Activated CD4-positive, alpha-beta T cell treated with anti-CD3 and anti-CD28 coated beads for 1 hour (primary cell): Measurements from ENCODE around the gene IKZF1.
"Not testable (repeated sequence)": the region's sequence is repeated elsewhere in the genome, so short reads cannot be mapped to it uniquely, and the experiment has no call there.

Experiments
- DNase-seq: peaks from one replicate; pipeline ENCODE4 v3.0.0-alpha.2; 2020

Gene IKZF1

DNA sequence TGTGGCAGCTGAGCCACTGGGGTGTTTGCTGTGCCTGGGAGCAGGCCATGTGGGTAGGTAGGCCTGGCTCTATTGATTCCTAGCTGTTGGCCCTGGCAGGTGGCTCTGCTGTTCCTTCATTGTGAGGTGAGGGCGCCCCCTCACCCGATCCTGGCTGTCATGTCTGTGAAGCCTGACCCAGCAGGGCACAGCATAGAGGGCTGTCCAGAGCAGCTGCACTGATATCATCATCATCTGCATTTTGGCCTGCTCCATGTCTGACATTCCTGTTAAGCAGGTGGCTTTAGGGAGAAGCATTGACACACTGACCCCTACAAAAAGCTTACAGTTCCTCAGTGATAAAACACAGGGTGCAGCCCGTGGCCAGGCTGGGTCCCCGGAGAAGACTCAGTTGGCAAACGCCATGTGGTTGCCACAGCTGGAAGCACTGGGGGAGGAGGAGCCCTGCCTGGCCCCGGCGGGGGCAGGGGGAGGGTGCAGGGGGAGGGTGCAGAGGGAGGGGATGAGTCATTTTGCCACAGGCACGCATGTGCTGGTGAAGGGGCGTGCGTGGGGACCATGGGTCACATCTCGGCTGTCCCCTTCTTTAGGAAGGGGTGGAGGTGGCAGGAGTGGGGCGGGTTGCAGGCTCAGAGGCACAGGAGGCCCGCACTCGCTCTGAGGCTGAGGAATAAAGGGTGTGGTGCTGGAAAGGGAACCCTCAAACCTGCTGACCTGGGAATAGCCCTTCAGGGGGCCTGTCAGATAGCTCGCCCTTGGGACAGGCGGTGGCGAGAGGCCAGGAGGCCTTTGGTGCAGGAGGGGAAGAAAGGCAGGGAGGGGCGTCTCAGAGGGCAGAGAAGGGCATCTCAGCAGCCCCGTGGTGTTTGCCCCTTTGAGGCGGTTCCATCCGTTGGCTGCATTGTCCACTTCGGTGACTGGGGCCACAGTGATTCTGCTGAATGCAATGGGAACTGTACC is 31.6 kb downstream of the IKZF1 start:
- peak; percentile 72 for DNase-seq

DNA sequence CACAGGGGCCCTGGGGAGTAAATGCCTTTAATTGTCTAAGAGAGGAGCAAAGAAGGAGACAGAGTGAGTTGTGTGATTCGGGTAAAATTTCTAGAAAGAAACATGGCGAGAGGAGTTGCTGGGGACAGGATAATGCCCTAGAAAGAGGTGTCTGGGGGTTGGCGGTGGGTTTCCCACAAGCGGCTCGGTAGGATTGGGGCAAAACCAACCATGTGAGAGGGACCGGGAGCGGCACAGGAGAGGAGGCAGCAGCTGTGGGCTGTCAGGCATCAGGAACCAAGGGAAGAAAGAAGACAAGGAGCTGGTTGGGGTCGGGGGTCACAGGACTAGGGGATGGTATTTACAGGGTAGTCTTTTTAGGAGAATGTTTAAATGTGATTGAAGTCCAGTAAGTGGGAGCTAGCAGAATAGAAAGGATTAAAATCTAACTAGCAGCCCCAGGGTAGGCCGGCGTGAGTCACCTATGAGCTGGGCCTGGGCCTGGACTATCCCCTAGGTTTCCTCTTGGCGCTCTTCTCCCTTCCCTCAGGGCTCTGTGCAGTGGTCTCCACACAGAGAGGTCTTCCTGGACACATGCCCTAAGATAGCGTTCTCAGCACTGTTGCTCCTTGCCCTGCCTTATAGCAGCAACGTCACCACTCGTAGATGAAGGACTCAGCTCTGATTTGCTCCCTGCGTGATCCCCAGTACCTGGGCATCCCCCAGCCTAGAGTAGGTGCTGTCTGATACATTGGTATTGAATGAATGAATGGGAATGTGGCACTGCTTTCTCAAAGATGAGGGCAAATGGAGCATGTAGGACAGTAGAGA is 32.6 kb downstream of the IKZF1 start:
- DNase-seq: no peak

DNA sequence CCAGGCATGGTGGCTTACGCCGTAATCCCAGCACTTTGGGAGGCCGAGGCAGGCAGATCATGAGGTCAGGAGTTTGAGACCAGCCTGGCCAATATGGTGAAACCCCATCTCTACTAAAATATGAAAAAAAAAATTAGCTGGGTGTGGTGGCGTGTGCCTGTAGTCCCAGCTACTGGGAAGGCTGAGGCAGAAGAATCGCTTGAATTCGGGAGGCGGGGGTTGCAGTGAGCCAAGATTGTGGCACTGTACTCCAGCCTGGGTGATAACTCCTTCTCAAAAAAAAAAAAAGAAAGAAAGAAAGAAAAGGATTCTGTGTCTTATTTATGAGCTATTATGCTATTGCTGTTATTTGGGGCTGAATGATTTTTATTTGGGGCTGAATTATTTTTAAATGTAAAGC is 35.0 kb downstream of the IKZF1 start:
- DNase-seq: not testable (repeated sequence)

DNA sequence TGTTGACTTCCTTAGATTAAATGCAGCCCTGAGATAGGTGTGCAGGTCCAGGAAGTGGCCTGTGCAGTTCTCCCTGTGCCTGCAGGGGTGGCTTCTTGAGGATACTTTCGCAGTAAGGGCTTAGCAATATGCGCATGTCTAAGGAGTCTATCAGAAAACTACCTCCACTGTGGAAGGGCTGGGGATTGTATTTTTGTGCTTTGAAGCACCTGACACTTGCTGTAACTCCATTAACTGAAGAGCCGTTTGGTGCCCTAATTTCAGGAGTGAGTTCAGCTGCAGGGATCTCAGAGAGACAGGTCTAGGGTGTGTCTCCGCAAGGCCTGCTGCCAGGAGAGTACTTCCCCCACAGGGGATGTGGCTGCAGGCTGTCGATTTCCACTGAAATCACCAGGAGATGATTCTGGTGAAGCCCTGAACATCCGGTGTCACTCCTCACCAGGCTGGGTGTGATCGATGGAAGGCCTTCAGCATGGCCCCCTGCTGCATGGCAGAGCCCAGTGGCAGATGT is 35.5 kb downstream of the IKZF1 start:
- no peak for DNase-seq

DNA sequence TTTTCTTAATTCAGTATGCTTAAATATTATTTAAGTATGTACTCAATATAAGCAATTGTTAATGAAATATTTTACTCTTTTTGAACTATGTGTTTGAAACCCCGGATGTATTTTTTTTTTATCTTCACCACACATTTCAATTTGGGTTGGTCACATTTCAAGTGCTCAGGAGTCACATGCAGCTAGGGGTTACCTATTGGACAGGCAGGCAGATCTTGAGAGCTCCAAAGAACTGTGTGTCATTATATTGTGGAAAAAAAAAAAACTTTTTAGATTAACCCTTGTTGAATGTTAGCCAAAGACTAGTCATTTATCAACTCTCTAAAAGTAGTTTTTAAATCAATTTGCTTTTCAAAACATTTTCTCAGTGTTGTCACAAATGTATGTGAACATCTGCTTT is 37.2 kb downstream of the IKZF1 start:
- DNase-seq: no peak

DNA sequence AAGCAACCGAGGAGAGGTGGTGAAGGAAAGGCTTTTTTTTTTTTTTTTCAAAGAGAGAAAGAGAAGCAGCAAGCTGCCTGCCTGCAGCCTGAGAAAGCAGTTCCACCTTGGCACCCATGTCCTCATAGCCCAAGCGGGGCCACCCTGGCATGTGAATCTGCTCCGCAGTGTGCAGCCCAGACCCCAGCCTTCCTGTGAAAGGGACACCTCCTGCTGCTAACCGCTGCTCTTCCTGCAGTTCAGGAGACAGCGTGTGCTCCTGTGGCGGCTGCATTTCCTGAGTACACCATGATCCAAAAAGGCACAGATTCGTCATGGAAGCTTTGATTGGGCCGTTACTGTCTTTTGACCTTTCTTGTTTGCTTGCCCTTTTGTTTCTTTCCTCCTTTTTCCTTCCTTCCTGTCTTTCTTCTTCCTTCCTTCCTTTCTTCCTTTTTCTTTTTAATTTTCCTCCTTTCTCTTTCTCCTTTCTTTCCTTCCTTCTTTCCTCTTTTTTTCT is 38.1 kb downstream of the IKZF1 start:
- DNase-seq: no peak

DNA sequence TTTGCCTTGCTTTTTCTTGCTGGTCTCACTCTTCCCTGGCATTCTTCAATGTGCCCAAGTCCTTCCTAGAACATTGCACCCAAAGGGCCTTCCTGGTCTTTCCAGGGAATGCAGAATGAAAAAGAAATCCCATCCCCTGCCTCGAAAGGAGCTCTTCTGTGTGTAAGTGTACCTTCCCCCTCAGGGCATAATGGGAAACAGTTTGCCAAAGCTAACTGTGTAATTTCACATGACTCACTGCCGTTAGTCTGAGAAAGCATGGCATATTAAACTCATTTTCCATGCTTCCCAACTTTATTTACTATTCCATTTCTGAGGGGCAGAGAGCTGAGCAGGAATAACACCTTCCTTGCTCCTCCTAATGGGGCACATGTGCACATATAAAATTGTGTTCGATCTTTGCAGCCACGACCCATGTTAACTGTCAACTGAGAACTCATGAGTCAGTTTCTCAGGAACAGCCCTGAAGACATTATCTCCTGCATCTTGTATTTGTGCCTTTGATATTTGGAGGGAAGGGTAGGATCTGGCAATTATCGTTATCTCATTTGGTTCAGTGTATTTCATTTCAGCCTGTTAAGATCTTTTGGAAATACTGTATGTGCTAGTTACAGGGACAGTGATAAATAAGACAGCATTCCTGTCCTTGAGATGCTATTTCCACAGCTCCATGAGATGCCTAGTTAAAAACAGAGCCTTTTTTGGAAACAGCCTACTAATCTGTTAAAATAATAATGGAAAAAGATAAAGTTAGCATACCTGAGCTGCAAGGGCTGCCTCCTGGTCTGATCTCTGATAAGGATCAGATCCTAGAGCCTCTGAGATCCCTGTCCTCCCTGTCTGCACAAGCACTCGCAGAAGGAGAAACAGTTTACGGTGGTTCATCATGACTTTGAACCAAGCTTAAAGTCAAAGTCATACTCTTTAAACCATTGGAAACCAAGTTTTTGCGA is 42.3 kb downstream of the IKZF1 start:
- no peak for DNase-seq

DNA sequence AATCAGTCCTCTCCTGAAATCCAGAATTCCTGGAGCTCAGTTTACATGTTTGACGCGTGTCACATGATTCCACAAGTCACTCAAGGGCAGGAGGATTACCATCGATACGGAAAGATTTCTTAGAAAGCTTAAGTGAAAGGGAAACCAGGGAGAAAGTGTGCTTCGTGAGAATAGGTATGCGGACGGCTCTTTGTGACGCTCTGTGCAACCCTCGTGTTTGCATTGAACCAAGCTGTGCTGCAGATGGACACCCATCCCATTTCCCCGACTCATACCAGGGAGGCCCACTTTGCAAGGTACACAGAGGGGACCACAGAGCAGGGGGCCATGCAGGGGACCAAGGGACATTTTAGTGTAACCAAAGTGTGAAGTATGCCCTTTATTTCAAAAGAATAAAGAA is 43.2 kb downstream of the IKZF1 start:
- no peak for DNase-seq

DNA sequence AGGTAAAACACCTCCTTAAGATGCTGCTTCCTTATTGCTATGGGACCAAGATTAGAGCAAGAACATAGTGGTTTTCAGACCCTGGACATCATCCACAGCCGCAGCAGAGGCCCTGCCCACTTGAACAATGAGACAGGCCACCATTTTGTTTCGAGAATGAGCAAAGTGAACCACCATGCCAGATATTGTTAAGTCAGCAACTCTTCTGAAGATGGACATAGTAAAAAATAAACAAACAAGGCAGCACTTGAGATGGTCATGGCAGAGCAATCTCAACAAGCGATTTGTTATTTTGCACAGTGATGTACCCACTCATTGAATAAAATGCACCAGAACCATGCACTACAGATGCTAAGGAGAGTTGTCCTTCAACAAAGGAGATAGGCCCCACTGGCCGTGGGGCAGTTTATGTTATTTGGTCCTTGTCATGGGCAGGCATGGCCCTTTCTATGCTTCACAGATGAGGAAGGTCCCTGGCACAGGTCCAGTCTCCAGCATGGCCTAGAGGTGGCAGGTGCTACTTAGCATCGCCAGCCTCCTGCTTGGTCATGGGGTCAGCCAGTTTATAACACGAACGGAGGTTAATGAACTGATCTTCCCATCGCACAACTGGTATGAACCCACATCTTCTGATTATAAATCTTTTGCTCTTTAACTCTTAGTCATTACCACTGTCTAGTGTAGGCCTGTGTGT is 44.1 kb downstream of the IKZF1 start:
- DNase-seq: no peak

DNA sequence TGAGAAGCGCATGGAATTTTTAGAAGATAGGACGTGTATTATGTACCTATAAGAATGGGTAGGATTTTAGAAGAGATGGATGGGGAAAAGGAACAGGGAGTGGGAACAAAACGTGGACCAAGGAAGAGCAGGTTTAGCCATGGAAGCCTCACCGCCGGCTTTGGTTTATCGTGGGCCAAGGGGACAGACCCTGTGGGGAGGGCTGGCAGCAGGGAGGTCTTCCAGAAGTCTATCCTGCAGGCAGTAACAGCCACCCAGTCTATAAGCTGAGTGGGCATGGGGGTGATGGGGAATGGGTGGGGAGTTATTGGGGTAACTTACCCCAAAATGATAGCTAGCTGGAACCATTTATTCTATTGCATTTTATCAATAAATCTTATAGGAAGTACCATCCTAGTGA is 44.9 kb downstream of the IKZF1 start:
- DNase-seq: no peak

DNA sequence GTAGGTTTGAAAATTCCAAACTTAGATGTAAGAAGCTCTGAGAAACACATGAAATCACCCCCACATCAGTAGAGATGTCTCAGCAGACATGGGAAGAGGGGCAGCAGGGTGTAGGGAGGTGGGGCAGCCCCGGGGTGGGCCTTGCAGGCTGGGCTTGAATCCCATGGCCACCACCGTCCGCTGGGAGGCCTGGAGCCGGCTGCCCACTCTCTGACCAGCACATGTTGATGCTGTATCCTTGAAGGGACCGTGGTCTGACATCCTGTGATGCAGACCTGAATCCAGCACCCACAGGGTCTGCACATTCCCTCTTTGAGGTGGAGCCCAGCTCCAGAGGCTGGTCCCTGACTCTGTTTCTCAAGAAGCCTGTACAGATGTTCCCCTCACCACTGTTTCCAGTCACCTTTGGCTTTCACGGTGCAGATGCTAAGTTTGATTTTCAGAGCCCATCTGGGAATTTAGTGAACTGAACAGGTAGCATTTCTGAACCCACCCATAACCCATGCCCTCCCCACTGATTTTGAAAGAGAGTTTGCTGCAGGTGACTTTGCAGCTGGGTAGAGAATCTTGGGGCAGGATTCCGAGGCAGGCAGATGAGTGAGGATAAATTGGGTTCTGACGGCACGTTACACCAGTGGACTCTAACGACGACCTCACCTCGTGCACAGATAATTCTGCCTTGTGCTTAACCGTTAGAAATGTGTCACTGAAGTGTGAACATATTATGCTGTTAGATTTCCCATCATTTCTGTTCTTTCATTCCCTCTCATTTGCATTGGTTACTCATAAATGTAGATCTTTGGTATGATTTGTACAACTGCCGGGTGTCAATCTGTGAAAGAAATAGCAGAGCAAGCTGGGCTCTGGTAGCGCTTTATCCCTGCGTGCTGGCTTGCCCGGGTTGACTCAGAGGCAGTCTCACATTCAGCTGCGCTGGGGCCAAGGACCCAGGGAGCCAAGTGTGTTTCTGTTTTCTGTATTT is 45.7 kb downstream of the IKZF1 start:
- DNase-seq: peak; percentile 55

DNA sequence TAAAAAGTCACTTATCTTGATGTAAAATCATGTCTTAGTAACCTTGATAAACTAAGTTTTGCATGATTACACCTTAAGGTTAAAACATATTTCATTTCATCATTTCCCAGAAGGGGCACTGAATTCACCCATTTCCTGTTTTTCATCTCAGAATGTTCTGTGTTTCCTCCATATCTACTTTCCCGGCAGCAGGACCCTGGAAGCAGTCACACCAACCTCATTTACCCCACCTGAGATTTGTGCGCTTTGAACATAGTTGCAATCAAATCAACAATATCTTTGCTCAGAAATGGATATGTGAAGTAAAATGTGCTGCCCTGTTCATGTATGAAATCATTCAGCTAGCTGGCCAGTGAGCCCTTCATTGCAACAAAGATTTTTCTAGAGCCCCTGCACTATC is 46.8 kb downstream of the IKZF1 start:
- DNase-seq: no peak

DNA sequence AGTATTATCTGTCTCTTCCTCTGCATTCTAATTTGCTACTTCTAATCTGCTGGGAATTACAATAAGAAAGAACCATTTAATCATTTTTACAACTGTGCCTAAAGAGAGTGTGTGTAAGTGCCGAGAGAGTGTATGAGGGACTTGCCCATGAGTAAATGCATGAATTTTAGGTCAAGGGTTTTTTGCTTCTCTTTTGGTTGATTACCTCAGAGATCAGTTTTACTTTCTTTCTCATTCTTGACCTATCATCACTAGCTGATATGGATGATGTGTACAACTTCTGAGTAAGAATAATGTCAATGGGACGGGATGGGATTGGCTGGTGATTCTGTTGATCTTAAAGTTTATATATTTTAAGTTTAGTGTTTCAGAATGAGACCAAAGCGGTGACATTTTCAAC is 47.8 kb downstream of the IKZF1 start:
- no peak for DNase-seq

DNA sequence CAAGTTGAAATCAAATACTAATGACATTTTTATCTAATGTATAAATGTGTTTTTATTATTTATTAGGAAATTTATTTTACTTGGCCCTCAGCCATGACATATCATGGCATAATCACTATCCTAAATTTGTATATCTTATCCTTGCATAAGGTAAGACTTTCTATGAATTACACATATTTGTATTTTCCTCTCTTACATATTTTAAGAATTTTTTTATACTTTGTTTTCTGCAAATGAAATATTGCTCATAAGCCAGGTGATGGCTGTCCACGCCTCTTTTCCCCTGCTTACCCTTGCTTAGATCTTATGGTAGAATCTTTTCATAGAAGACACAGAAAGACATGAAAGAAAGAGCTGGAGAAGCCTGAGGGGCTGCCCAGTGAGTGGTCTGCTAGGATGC is 48.2 kb downstream of the IKZF1 start:
- no peak for DNase-seq

DNA sequence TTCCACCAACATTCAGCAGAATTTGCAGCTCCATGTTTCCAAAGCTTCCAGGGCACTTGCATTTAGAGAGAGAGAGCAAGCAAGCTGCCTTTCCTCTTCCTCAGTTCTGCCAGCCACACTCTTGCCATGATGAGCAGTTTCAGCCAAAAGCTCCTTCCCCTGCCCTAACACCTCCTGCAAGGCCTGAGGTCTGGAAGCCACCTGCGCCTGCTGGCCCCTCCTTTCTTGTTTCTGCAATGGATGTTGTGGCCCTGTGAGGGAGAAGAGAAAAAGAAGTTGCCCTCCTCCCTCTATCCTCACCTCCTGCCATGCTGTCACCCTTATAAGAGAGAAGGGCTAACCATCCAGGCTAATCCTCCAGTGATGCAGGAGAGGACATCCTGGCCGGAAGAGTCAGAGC is 48.7 kb downstream of the IKZF1 start:
- no peak for DNase-seq

DNA sequence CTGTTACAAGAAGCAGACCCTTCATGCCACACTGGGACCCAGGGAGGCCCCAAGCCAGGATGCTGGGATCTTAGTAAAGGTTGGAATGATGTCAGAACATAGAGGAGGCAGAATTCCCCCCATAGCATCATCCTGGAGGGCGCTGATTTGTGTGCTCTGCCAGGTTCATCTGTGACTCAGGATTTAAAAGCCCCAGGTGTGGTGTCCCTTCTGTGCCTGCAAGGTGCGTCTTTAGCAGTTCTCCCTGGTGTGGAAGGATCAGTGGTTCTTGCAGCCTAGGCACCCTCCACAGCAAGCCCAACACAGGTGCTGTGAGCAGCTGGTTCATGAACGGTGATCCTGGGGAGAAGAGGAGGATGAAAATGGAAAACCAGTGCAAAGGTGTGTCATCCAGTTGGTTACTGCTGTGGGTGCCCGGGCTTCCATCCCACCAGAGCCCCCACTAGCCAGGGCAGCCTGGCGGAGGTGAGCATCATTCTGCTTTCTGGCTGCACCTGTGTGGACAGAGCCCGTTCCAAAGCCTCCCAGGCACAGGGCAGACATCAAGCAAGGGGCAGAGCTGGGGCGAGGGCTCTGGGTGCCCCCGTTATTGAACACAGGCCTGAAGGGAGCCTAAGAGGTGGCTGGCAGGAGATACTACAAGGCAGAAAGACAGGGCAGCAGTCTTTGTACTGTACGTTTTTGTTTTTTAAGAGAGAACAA is 49.5 kb downstream of the IKZF1 start:
- no peak for DNase-seq

DNA sequence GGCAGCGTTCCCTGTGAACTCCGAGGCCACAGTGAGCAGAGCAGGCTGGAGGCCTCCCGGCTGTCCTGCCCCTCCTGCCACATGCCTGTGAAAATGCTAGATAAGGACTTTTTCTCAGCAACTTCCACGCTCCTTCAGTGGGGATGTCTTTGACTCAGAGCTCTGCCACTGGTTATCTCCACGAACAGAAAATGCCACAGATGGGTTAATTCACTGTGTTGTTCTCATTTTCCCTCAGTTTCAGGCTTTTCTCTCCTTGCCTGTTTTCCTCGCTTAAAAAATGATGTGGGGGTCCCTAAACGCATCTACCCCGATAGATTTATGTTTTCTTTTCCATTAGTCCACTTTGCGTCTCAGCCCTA is 51.3 kb downstream of the IKZF1 start:
- no peak for DNase-seq

DNA sequence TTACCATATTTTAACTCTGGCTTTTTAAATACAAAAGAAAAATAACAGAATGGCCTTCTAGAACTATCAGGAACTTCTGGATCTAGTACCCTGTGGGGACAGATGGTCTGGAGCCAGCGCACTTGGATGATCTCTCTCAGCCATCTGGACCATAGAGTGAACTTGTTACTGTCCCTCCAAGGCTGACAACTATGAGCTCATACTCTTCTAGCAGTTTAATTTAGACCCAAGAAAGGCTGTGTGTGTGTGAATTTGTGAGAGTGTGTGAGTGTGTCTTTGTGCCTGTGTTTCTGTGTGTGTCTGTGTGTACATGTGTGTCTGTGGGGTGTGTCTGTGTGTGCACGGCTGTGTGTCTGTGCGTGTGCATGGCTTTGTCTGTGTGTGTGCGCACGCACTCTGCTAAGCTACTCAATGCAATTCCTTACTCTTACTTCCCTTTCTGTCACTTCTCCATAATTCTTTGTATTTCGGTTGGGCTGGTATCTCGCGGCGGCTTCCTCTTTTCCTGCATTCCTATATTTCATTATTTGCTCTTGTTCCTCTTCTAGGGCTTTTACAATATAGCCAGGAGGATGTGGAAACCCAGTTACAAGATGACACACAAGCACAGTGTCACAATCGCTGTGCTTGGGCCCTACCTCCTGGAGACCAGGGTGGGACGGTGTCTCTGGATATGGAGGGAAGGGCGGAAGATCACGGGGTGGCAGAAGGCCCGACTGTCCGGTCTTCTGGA is 51.9 kb downstream of the IKZF1 start:
- no peak for DNase-seq

DNA sequence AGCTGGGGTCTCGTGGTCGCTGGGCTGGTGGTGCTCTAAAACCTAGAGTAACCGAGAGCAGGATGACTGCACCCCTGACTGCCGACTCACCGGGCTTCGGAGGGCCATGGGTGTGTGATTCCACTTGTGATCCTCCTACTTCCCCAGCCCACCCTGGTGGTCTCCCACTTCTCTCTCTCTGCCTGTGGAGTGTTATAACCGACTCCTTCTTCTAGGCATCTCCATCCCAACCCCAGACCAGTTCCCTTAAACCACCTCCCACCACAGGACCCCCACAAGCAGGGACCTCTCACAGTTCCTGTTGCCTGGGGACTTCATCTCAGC is 52.4 kb downstream of the IKZF1 start:
- no peak for DNase-seq
